Liver (tissue), 9 donors: ENCODE measurements around the gene ELK4. TPM values are rescaled to one million over a fixed set of nuclear protein-coding genes. Genes with fewer than 3 reads are reported as not detected.
A peak's percentile ranks its signal among the peaks of the same experiment; 100 is the strongest.

ENCODE experiments used
- DNase-seq: peaks from one replicate; pipeline ENCODE4 v3.0.0-alpha.2; 2017; ENCODE audit warnings: low spot score
- H3K27ac ChIP-seq, 2 donors: one replicate each; pipeline ENCODE4 v1.7.0; 2013; ENCODE audit warnings: inconsistent platforms in 2 of 2, low read length in 2 of 2, control low read depth in 1 of 2, low read depth in 1 of 2, mild to moderate bottlenecking in 1 of 2
- H3K27me3 ChIP-seq, 4 donors: one replicate each; pipeline versions ENCODE4 v1.6.1 to v1.7.0; 2013; ENCODE audit warnings: low read length in 3 of 4, inconsistent platforms in 1 of 4, mild to moderate bottlenecking in 1 of 4, moderate library complexity in 1 of 4; ENCODE audit not compliant: control insufficient read depth in 4 of 4, insufficient read depth in 4 of 4
- H3K36me3 ChIP-seq, 4 donors: one replicate each; pipeline versions ENCODE4 v1.6.1 to v1.7.0; 2013; ENCODE audit warnings: low read length in 3 of 4, mild to moderate bottlenecking in 3 of 4, low read depth in 1 of 4, moderate library complexity in 1 of 4; ENCODE audit not compliant: control insufficient read depth in 4 of 4, insufficient read depth in 3 of 4
- H3K4me1 ChIP-seq, 4 donors: one replicate each; pipeline versions ENCODE4 v1.6.1 to v1.7.0; 2013; ENCODE audit warnings: low read length in 3 of 4, mild to moderate bottlenecking in 3 of 4, moderate library complexity in 1 of 4; ENCODE audit not compliant: control insufficient read depth in 4 of 4, insufficient read depth in 4 of 4
- H3K4me3 ChIP-seq, 3 donors: one replicate each; pipeline versions ENCODE4 v1.6.1 to v1.7.0; 2013; ENCODE audit warnings: low read length in 3 of 3, control low read depth in 1 of 3, low read depth in 1 of 3, mild to moderate bottlenecking in 1 of 3
- H3K9ac ChIP-seq, 2 donors: one replicate each; pipeline ENCODE4 v1.7.0; 2013; ENCODE audit warnings: low read length in 2 of 2, mild to moderate bottlenecking in 2 of 2, moderate library complexity in 2 of 2, control low read depth in 1 of 2, low read depth in 1 of 2
- H3K9me3 ChIP-seq, 4 donors: one replicate each; pipeline versions ENCODE4 v1.6.1 to v1.7.0; 2013; ENCODE audit warnings: low read length in 3 of 4; ENCODE audit not compliant: control insufficient read depth in 4 of 4
- EGR1 ChIP-seq, 2 donors: IDR thresholded peaks; 2 replicates each; pipeline ENCODE4 v1.6.1; 2016 to 2018; ENCODE audit warnings: antibody characterized with exemption in 2 of 2, low read depth in 2 of 2
- FOXA1 ChIP-seq: IDR thresholded peaks from 2 replicates; pipeline ENCODE4 v1.6.1; 2016; ENCODE audit warnings: antibody characterized with exemption
- FOXA2 ChIP-seq: IDR thresholded peaks from 2 replicates; pipeline ENCODE4 v1.6.1; 2016; ENCODE audit warnings: antibody characterized with exemption
- GABPA ChIP-seq, 2 donors: IDR thresholded peaks in 1 of 2; conservative IDR thresholded peaks in 1 of 2; 2 replicates each; pipeline ENCODE4 v1.6.1; 2016; ENCODE audit warnings: antibody characterized with exemption in 2 of 2, mild to moderate bottlenecking in 1 of 2, moderate library complexity in 1 of 2
- HNF4A ChIP-seq, 2 donors: conservative IDR thresholded peaks; 2 replicates each; pipeline ENCODE4 v1.6.1; 2016; ENCODE audit warnings: antibody characterized with exemption in 2 of 2, mild to moderate bottlenecking in 2 of 2
- HNF4G ChIP-seq: IDR thresholded peaks from 2 replicates; pipeline ENCODE4 v1.6.1; 2016; ENCODE audit warnings: antibody characterized with exemption
- JUND ChIP-seq, 2 donors: IDR thresholded peaks; 2 replicates each; pipeline ENCODE4 v1.6.1; 2016; ENCODE audit warnings: antibody characterized with exemption in 2 of 2
- NR2F2 ChIP-seq: IDR thresholded peaks from 2 replicates; pipeline ENCODE4 v1.6.1; 2016; ENCODE audit warnings: antibody characterized with exemption
- RAD21 ChIP-seq, 2 donors: IDR thresholded peaks; 2 replicates each; pipeline ENCODE4 v1.6.1; 2016; ENCODE audit warnings: antibody characterized with exemption in 2 of 2, mild to moderate bottlenecking in 2 of 2
- RXRA ChIP-seq, 2 donors: IDR thresholded peaks; 2 replicates each; pipeline ENCODE4 v1.6.1; 2017 to 2018; ENCODE audit warnings: antibody characterized with exemption in 2 of 2, mild to moderate bottlenecking in 1 of 2
- SP1 ChIP-seq: IDR thresholded peaks from 2 replicates; pipeline ENCODE4 v1.6.1; 2018; ENCODE audit warnings: antibody characterized with exemption, mild to moderate bottlenecking
- TAF1 ChIP-seq: conservative IDR thresholded peaks from 2 replicates; pipeline ENCODE4 v1.6.1; 2016; ENCODE audit warnings: antibody characterized with exemption, mild to moderate bottlenecking
- YY1 ChIP-seq: IDR thresholded peaks from 2 replicates; pipeline ENCODE4 v1.6.1; 2016; ENCODE audit warnings: antibody characterized with exemption, mild to moderate bottlenecking
- WGBS: extraction: QIAGEN DNeasy Blood & Tissue Kit; methylation state at CpG from one replicate; pipeline ENCODE4 v1.1.7; 2013; 5-methylcytosine and 5-hydroxymethylcytosine counted together
- polyA plus RNA-seq, 2 donors: library from polyadenylated mRNA; stranded (reverse) in 1 of 2; unstranded in 1 of 2; fragments of 200-250 nt in 1 of 2; fragments of >200 nt in 1 of 2; fragmentation: Nextera tagmentation in 1 of 2; extraction: Ambion mirVana in 1 of 2; gene quantifications; one replicate each; pipeline versions ENCODE4 v1.2.1 to v1.2.3, GENCODE V29; 2013 to 2015
- total RNA-seq, 2 donors: library from RNA; depleted of rRNA; stranded (reverse); fragments of >200 nt; gene quantifications; one replicate each; pipeline ENCODE4 v1.2.3, GENCODE V29; 2014
- TF ChIP-seq, protein P1 (sequence below): IDR thresholded peaks from 2 replicates; pipeline ENCODE4 v1.6.1; 2016; ENCODE audit warnings: antibody characterized with exemption
- TF ChIP-seq, protein P2 (sequence below): IDR thresholded peaks from 2 replicates; pipeline ENCODE4 v1.6.1; 2016; ENCODE audit warnings: antibody characterized with exemption
- TF ChIP-seq, protein P3 (sequence below): IDR thresholded peaks from 2 replicates; pipeline ENCODE4 v1.6.1; 2016; ENCODE audit warnings: antibody characterized with exemption, mild to moderate bottlenecking
- TF ChIP-seq, protein P4 (sequence below): IDR thresholded peaks from 2 replicates; pipeline ENCODE4 v1.6.1; 2016; ENCODE audit warnings: antibody characterized with exemption
- donor health status: healthy.
- donor health status: healthy.
- donor health status: healthy.
- donor health status: healthy.
- donor health status: healthy.

The ELK4 gene
- total and polyA plus RNA-seq, 4 donors: 3.5 to 20.2 (median 6.9) TPM

DNA sequence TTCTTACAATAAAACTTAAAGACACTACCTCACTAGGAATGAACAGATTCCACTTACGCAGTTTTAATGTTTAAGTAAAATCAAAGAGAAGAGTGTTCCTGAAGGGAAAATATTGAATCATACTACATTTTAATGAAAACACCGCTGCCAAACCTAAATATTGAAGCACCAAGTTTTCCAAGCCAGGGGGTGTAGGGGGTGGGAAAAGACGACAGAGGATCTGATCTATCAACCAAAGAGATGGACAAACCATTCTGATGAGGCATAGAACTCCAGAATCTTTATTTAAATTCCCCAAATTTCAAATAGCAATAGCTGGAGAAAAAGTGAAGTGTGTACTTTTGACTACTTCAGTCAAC is 1.2 kb downstream of the ELK4 start:
- peak overlapping the region; percentile 86 to 89 for H3K9ac ChIP-seq
- H3K4me1 ChIP-seq: peaks cover 0 to 27% (median 18%) of the 10 kb centered on the region in 4 donors
- TF ChIP-seq YY1: no peak
- TF ChIP-seq, protein P1, sequence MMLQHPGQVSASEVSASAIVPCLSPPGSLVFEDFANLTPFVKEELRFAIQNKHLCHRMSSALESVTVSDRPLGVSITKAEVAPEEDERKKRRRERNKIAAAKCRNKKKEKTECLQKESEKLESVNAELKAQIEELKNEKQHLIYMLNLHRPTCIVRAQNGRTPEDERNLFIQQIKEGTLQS: no peak
- TF ChIP-seq RXRA (IDR thresholded peaks at IDR 0.05): no peak
- TF ChIP-seq RAD21 (IDR thresholded peaks at IDR 0.05): no peak
- TF ChIP-seq NR2F2: no peak
- no peak for TF ChIP-seq FOXA1
- no peak for TF ChIP-seq HNF4G
- TF ChIP-seq, protein P2, sequence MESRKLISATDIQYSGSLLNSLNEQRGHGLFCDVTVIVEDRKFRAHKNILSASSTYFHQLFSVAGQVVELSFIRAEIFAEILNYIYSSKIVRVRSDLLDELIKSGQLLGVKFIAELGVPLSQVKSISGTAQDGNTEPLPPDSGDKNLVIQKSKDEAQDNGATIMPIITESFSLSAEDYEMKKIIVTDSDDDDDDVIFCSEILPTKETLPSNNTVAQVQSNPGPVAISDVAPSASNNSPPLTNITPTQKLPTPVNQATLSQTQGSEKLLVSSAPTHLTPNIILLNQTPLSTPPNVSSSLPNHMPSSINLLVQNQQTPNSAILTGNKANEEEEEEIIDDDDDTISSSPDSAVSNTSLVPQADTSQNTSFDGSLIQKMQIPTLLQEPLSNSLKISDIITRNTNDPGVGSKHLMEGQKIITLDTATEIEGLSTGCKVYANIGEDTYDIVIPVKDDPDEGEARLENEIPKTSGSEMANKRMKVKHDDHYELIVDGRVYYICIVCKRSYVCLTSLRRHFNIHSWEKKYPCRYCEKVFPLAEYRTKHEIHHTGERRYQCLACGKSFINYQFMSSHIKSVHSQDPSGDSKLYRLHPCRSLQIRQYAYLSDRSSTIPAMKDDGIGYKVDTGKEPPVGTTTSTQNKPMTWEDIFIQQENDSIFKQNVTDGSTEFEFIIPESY: no peak
- TF ChIP-seq, protein P3, sequence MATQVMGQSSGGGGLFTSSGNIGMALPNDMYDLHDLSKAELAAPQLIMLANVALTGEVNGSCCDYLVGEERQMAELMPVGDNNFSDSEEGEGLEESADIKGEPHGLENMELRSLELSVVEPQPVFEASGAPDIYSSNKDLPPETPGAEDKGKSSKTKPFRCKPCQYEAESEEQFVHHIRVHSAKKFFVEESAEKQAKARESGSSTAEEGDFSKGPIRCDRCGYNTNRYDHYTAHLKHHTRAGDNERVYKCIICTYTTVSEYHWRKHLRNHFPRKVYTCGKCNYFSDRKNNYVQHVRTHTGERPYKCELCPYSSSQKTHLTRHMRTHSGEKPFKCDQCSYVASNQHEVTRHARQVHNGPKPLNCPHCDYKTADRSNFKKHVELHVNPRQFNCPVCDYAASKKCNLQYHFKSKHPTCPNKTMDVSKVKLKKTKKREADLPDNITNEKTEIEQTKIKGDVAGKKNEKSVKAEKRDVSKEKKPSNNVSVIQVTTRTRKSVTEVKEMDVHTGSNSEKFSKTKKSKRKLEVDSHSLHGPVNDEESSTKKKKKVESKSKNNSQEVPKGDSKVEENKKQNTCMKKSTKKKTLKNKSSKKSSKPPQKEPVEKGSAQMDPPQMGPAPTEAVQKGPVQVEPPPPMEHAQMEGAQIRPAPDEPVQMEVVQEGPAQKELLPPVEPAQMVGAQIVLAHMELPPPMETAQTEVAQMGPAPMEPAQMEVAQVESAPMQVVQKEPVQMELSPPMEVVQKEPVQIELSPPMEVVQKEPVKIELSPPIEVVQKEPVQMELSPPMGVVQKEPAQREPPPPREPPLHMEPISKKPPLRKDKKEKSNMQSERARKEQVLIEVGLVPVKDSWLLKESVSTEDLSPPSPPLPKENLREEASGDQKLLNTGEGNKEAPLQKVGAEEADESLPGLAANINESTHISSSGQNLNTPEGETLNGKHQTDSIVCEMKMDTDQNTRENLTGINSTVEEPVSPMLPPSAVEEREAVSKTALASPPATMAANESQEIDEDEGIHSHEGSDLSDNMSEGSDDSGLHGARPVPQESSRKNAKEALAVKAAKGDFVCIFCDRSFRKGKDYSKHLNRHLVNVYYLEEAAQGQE: no peak
- peak overlapping the region; percentile 94 to 99 for H3K27ac ChIP-seq
- peak overlapping the region; percentile 85 to 92 (median 91) for H3K4me3 ChIP-seq
- no peaks in the 10 kb centered on the region for H3K36me3 ChIP-seq
- DNase-seq: no peak
- 6% methylated on average over 3 of the region's 3 CpGs for WGBS
- H3K9me3 ChIP-seq: no peaks in the 10 kb centered on the region
- H3K27me3 ChIP-seq: no peaks in the 10 kb centered on the region

DNA sequence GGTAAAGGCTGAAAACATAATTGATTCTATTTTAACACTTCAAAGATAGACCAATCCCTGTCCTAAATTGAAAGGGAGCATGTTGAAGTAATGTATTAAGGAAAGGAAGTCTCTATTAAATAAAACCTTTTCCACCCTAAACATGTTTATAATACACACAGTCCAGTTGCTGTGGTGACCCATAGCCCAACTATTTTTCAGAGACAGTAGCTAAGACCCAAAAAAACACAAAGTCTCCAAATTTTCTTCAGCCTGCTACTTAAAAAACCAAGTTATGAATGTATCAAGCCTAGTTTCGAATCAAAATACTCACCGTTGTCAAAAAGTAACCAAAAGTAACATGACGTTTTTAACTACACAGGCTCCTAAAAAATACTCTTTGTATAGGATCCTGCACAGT is 1.6 kb downstream of the ELK4 start:
- Histone ChIP-seq H3K9ac (peak overlapping the region; percentile 86 to 89), H3K4me3 (peak overlapping the region; percentile 85 to 92 (median 91)), H3K27ac (peak overlapping the region; percentile 94 to 99), H3K36me3 (no peaks in the 10 kb centered on the region), H3K27me3 (no peaks in the 10 kb centered on the region), H3K9me3 (no peaks in the 10 kb centered on the region), H3K4me1 (peaks cover 2 to 24% (median 18%) of the 10 kb centered on the region in 4 donors)
- no peak for DNase-seq
- TF ChIP-seq EGR1 (IDR thresholded peaks at IDR 0.05; ENCODE audit: low read depth in 2 of 2) (no peak), GABPA (IDR thresholded peaks at IDR 0.05 in 1 of 2, conservative IDR thresholded peaks at IDR 0.05 in 1 of 2) (no peak), RXRA (IDR thresholded peaks at IDR 0.05) (no peak), FOXA2 (no peak), YY1 (no peak), FOXA1 (no peak), HNF4A (conservative IDR thresholded peaks at IDR 0.05) (no peak), SP1 (no peak), NR2F2 (no peak), RAD21 (IDR thresholded peaks at IDR 0.05) (no peak), JUND (IDR thresholded peaks at IDR 0.05) (no peak), HNF4G (no peak), TAF1 (no peak)
- TF ChIP-seq, protein P1: no peak
- TF ChIP-seq, protein P2: no peak
- TF ChIP-seq, protein P4, sequence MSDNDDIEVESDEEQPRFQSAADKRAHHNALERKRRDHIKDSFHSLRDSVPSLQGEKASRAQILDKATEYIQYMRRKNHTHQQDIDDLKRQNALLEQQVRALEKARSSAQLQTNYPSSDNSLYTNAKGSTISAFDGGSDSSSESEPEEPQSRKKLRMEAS: no peak
- TF ChIP-seq, protein P3: no peak
- 5% methylated on average over 3 of the region's 3 CpGs for WGBS
